Fibroblast of lung (primary cell): ENCODE results near the gene KCNQ2.

Experiments
- CTCF ChIP-seq, 2 donors: IDR thresholded peaks in 1 of 2; conservative IDR thresholded peaks in 1 of 2; 1 replicate in 1 of 2; 2 replicates in 1 of 2; pipeline ENCODE4 v1.5.1; 2011 to 2012; ENCODE audit warnings: low read length in 2 of 2, control low read depth in 1 of 2, inconsistent platforms in 1 of 2, low read depth in 1 of 2, mild to moderate bottlenecking in 1 of 2
- EZH2 ChIP-seq: IDR thresholded peaks from 2 replicates; pipeline ENCODE4 v1.5.1; 2012; ENCODE audit warnings: low read length, control low read depth, mild to moderate bottlenecking; ENCODE audit errors: missing control alignments

- TF ChIP-seq CTCF (conservative IDR thresholded peaks at IDR 0.05 in 1 of 2, IDR thresholded peaks at IDR 0.05 in 1 of 2; ENCODE audit: low read depth in 1 of 2, low read length in 2 of 2), result no peak
- no peak for TF ChIP-seq EZH2
Measured at GRCh38 chr20:63413963-63414684, 58.3 kb downstream of the KCNQ2 start.
